GM21619 (cell line): Measurements from ENCODE around the gene SDK1.

Experiments used
- ATAC-seq: cut with Tn5 transposase; IDR thresholded peaks from one replicate; pipeline ENCODE4 v1.9.1; 2021; ENCODE audit not compliant: unreplicated experiment

The SDK1 gene

GRCh38 chr7:3404501-3404900, 103.4 kb downstream of the SDK1 start:
- ATAC-seq, result no peak

DNA sequence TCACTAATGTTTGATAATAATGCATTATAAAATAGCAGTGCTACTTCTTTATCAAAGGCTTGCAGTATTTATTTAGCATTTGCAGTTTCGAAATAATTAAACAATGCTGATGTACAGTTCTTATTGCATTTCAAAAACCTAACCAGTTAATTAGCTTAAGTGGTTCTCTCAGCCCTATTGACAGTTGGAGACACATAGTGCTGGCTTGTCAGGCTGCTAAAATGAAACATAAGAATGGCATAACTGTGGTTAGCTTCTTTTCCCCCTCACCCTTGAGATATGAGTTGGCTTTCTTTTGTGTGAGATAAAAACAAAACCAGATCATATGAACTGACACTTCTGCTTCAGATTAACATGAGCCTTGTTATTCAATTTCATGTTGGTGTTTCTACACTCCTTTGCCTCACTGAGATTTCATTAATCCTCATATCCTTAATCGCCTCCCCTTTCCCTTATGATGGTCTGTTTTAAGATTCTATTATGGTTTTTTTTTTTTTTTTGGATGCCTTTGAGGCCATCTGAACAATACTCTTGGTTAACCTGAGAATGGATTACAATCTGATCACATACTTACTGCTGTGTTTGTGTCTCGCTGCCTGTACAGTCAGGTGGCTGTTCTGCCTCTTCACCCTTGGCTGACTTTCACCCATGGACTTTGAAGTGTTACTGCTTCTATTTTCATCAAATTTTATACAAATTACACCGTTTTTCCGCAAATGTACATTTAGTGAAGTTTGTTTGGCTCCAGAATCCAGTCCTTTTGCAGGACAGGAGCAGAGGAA, 108.0 kb downstream of the SDK1 start:
- ATAC-seq, result no peak

- ATAC-seq, result no peak
These were observed 111.8 kb downstream of the SDK1 start for GRCh38 chr7:3412871-3413270.

DNA sequence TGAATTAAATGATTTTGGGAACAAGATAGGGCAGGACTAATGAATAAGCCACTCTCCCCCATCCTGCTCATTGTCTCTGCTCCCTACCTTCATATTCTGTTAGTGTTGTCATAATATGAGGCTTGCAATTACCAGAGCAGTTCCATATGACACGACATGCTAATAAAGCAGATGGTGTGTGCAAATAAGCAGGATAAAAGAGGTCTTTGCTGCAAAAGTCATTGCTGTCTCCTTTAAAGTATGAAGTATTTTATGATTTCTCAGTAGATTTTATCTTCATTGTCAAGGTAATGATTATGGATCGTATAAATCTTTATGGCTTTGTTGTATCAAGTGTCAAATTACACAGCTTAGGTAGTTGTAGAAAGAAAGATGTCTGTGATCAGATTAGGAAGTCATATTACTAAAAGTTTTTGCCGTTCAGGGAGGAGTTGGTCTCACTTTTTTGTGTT, 114.8 kb downstream of the SDK1 start:
- ATAC-seq, result no peak

DNA sequence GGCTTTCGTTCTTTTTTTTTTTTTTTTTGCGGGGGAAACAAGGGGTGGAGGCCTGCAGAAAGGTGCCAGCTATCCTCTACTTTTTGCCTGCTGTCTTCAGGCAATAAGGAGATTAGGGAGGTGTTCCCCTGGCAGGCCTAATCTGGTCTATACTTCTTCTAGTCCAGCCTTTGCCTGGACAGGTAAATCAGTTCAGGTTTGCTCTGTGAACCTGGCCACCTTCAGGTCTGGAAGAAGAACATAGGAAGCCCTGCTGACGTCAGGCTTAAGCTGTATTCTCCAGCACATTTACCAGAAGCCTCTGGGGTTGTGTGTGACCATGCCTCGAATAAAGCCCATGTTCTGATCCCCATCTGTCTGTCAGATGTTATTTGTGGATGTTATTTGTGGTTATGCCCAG, 115.4 kb downstream of the SDK1 start:
- no peak for ATAC-seq

DNA sequence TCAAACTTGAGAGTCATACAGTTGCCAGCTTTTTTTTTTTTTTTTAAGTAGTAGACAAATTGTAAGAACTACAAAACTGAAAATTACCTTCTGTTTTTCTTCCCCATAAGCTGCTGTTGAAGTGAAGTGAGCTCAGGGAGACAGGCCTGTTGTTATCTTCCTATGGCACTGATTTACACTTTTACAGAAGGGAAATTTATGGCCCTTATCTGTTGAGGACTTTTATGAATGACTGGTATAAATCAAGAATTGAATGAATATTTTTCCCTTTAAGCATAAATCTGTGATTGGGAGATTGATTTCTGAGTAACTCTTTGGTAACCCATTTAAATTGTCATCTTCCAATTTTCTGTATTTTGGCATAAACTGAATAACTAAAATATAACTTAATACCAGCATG, 124.0 kb downstream of the SDK1 start:
- no peak for ATAC-seq

DNA sequence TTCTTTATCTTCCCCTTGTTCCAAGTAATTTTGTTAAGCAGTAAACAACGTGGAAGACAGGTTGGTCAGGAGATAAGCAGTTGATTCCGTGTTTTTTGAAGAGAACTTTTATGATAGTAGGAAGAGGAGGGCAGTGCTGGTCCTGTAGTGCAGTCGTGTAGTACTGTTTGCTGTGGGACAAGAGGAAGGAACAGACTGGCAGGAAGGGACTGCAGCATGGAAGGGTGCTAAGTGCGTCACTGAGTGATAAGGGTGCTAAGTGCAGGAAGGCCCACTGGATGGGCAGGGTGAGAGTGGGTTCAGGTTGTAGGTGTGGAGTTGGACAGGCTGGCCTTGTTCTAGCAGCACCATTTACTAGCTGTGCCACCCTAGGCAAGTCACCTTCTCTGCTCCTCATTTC, 125.0 kb downstream of the SDK1 start:
- no peak for ATAC-seq

DNA sequence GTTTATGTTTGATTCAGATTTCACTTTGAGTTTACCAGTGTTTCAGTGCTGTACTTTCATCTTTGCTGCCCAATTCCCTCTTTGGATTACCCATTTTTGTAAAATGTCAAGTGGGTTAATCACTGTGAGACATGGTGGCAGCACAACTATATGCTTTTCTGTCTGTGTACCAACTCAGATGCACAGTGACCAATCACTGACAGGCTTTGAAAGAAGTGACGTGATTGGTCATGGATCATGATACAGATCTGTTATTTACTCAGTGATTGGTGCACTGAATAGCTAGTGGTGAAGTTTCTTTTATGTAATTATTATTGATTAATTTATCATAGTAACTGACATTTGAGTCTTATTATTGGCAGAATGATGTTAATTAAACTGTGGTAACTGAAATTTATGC, 126.9 kb downstream of the SDK1 start:
- no peak for ATAC-seq

DNA sequence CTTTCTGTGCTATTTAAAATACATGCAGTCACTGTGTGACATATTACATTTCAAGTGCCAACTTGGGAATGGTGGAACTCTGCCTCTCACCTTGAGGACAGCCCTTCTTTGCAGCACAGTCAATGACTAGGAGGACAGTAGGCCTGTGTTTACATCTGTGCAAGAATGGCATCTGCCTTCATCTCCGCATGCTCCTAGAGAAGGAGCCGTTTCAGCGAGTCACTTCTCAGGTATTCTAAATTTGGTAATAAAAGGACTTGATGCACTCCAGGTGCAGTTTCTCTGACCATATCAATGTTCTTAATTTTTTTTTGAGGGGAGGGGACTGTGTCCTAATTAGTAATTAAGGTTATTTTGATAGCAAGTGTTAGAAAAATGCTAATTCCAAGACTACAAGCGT, 128.9 kb downstream of the SDK1 start:
- no peak for ATAC-seq

GRCh38 chr7:3430588-3430987, 129.5 kb downstream of the SDK1 start:
- ATAC-seq, result no peak

GRCh38 chr7:3431306-3431705, 130.3 kb downstream of the SDK1 start:
- no peak for ATAC-seq

- no peak for ATAC-seq
These were observed 131.9 kb downstream of the SDK1 start for GRCh38 chr7:3432911-3433310.

- no peak for ATAC-seq
These were observed 133.6 kb downstream of the SDK1 start for GRCh38 chr7:3434611-3435010.

GRCh38 chr7:3436112-3436511, 135.1 kb downstream of the SDK1 start:
- ATAC-seq, result no peak

- ATAC-seq, result no peak
These were observed 135.7 kb downstream of the SDK1 start for GRCh38 chr7:3436746-3437145.

GRCh38 chr7:3437467-3437866, 136.4 kb downstream of the SDK1 start:
- no peak for ATAC-seq

DNA sequence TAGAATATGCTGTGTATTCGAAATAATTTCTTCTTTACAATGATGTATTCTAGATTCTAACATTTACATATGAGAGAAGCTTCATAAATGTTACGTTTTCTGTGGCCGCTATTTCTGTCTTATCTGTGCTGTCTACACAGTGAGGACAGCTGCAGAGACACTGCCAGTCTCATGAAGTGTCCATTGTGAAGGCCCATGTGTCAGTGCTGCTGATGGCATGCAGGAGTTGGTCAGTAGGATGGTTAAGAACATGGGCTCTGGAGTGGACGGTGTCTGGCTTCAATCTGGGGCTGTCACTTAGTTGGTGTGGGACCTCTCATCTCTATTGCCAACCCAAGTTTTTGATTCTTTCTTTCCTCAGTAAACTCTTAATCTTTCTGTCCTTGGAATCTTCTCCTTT, 137.3 kb downstream of the SDK1 start:
- no peak for ATAC-seq

DNA sequence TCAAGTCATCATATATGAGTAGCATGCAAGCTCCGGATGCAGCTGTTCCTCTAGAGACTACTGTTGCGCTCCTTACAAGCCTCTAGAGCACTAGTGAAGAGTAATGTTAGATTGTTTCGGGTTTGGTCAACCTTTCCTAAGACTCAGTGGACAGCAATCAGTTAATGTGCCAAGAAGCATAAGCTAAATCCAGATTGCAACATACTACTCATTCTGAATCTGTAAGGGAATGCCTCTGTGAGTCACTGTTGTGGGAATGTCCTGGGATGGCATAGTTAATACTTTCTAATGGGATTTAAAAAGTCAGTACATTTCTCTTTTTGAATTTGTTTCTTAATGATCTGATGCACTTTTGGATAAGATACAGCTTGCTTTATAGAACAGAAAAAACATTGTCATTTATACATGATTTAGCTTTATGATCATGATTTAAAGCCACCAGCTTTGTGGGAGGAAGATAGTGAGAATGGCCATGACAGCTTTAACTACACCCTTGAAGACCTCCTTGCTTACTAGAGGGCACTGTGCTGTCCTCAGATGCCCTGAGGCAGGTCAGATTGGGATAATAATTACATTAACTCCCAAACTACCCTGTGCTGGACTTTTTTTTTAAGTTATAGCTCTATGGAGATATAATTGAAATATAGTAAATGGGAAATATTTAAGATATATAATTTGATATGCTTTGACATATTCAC, 138.4 kb downstream of the SDK1 start:
- no peak for ATAC-seq

GRCh38 chr7:3440509-3440908, 139.5 kb downstream of the SDK1 start:
- no peak for ATAC-seq

DNA sequence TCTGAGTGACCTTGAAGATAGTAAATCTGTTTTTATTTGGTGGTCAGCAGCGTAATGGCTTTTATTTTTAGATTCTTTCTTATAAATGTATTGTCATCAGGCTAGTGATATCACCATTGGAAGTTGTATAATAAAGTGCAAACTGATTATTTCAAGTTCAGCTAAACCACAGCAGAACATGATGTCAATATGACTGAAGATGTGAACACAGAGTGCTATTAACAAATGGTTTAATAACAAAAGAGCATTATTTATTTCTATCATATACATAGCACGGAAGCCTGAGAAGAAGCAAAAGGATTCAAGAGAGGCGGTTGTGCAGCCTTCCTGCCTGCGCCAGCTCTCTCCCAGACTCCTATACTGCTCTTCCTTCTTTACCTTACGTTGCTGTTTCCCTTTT, 142.7 kb downstream of the SDK1 start:
- no peak for ATAC-seq

DNA sequence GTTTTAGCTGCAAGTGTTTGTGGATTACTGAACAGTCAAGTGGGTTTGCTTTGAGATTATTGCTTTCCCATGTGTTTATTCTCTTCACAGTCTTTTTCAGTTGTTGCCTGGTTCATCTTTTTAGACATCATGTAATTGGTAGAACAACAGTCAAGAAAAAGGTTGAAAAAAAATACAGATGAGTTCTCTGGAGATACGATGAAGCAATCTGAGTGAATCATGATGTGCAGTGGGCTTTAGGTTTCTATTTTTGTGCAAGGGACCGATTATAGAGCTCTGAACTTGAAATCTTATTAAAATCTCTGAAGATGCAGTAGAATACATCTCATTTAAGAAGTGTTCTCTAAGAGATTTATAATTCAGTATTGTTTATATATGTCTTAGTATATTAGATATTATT, 145.7 kb downstream of the SDK1 start:
- no peak for ATAC-seq

DNA sequence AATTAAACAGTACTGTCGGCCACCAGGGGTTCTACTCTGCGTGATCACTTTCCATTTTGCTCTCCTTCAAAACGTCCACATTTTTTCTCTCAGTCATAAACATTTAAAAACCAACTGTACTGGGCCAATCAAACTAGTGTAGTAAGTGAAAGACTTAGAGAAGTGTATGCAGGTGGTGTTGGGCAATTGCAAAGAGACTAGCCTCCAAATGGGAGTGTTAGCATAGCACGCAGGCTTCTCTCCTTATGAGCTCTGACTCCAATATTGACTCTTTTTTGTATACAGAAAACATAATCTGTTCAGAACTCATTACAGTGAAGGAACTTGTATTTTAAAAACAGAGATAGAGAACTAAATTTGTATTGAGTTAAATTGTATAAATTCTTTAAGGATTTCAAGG, 150.6 kb downstream of the SDK1 start:
- ATAC-seq, result no peak

DNA sequence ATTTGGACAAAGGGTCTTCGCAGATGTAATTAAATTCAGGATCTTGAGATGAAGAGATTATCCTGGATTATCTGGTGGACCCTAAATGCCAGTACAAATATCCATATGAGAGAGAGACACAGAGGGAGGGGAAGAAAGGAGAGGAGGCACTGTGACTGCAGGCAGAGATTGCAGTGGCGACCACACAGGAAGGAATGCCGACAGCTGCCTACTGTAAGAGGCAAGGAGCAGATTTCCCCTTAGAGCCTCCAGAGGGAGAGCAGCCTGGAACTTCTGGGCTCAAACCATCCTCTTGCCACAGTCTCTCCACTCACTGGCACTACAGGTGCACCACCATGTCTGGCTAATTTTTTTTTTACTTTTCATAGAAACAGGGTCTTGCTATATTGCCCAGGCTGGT, 152.3 kb downstream of the SDK1 start:
- ATAC-seq, result no peak
